Thymus (tissue), 11 donors: ENCODE measurements around the gene LHFPL3. TPM values are rescaled to one million over a fixed set of nuclear protein-coding genes. Genes with fewer than 3 reads are reported as not detected.

Source experiments
- DNase-seq, 9 donors: peaks; one replicate each; pipeline ENCODE4 v3.0.0-alpha.2; 2013; ENCODE audit warnings: low spot score in 9 of 9, low read depth in 6 of 9, missing footprints in 1 of 9
- H3K27ac ChIP-seq, 2 donors: one replicate each; pipeline ENCODE4 v1.5.1; 2013; ENCODE audit warnings: control low read depth in 1 of 2, low read depth in 1 of 2, low read length in 1 of 2, mild to moderate bottlenecking in 1 of 2, moderate library complexity in 1 of 2
- H3K27me3 ChIP-seq, 2 donors: one replicate each; pipeline ENCODE4 v1.5.1; 2013; ENCODE audit warnings: low read length in 1 of 2; ENCODE audit not compliant: control insufficient read depth in 2 of 2, insufficient read depth in 1 of 2
- H3K36me3 ChIP-seq, 2 donors: one replicate each; pipeline ENCODE4 v1.5.1; 2013; ENCODE audit warnings: low read length in 1 of 2, mild to moderate bottlenecking in 1 of 2, moderate library complexity in 1 of 2; ENCODE audit not compliant: control insufficient read depth in 2 of 2, insufficient read depth in 2 of 2
- H3K4me1 ChIP-seq, 2 donors: one replicate each; pipeline ENCODE4 v1.5.1; 2013; ENCODE audit warnings: low read length in 2 of 2; ENCODE audit not compliant: control insufficient read depth in 2 of 2, insufficient read depth in 2 of 2
- H3K4me3 ChIP-seq, 2 donors: one replicate each; pipeline ENCODE4 v1.5.1; 2013; ENCODE audit warnings: low read length in 2 of 2, control low read depth in 1 of 2, mild to moderate bottlenecking in 1 of 2
- H3K9me3 ChIP-seq, 2 donors: one replicate each; pipeline ENCODE4 v1.5.1; 2013; ENCODE audit warnings: low read length in 1 of 2, mild to moderate bottlenecking in 1 of 2; ENCODE audit not compliant: control insufficient read depth in 2 of 2, insufficient read depth in 1 of 2
- WGBS: extraction: QIAGEN DNeasy Blood & Tissue Kit; methylation state at CpG from one replicate; pipeline ENCODE4 v1.1.7; 2013; 5-methylcytosine and 5-hydroxymethylcytosine counted together
- polyA plus RNA-seq: library from polyadenylated mRNA; stranded (reverse); fragments of 200-250 nt; gene quantifications from one replicate; pipeline ENCODE4 v1.2.3, GENCODE V29; 2013
- total RNA-seq: library from RNA; stranded (reverse); fragments of 120-200 nt; gene quantifications from one replicate; pipeline ENCODE4 v1.2.4, GENCODE V29; 2013
- donor health status: healthy.

Gene LHFPL3
- total and polyA plus RNA-seq, 2 donors, result 0.05 to 0.14 TPM

- Histone ChIP-seq H3K27me3 (no peaks in the 10 kb centered on the region), H3K27ac (no peak overlapping the region), H3K36me3 (no peaks in the 10 kb centered on the region), H3K4me3 (no peak overlapping the region), H3K4me1 (peaks cover 17 to 33% of the 10 kb centered on the region in 2 donors), H3K9me3 (peaks cover 0 to 16% of the 10 kb centered on the region in 2 donors)
- no peak for DNase-seq
- 98% methylated on average over 43 of the region's 43 CpGs for whole genome bisulfite sequencing
Observed at GRCh38 chr7:104940023-104940710, 611.8 kb downstream of the LHFPL3 start.

- DNase-seq, result peak in 5 of 9 donors; percentile 46 to 79 (median 52)
- Histone ChIP-seq H3K9me3 (peaks cover 0 to 16% of the 10 kb centered on the region in 2 donors), H3K27me3 (no peaks in the 10 kb centered on the region), H3K36me3 (no peaks in the 10 kb centered on the region), H3K4me3 (peak overlapping the region in 1 of 2 donors; percentile 17), H3K27ac (peak overlapping the region; percentile 90 to 98), H3K4me1 (peaks cover 22 to 49% of the 10 kb centered on the region in 2 donors)
- 33% methylated on average over 12 of the region's 12 CpGs for WGBS
Observed at GRCh38 chr7:104943502-104944343, 615.3 kb downstream of the LHFPL3 start.

GRCh38 chr7:104945599-104945956 is 617.2 kb downstream of the LHFPL3 start:
- Histone ChIP-seq H3K4me1 (peaks cover 22 to 49% of the 10 kb centered on the region in 2 donors), H3K27ac (peak overlapping the region; percentile 90 to 98), H3K4me3 (no peak overlapping the region), H3K36me3 (no peaks in the 10 kb centered on the region), H3K27me3 (no peaks in the 10 kb centered on the region), H3K9me3 (peaks cover 0 to 7% of the 10 kb centered on the region in 2 donors)
- DNase-seq, result no peak

GRCh38 chr7:104946338-104946737 is 617.9 kb downstream of the LHFPL3 start:
- H3K27ac ChIP-seq, result no peak overlapping the region
- peaks cover 0 to 4% of the 10 kb centered on the region in 2 donors for H3K9me3 ChIP-seq
- 72% methylated on average over 2 of the region's 2 CpGs for WGBS
- H3K27me3 ChIP-seq, result no peaks in the 10 kb centered on the region
- DNase-seq, result no peak
- peaks cover 22 to 47% of the 10 kb centered on the region in 2 donors for H3K4me1 ChIP-seq
- H3K36me3 ChIP-seq, result no peaks in the 10 kb centered on the region
- H3K4me3 ChIP-seq, result no peak overlapping the region

- H3K27me3 ChIP-seq, result no peaks in the 10 kb centered on the region
- H3K27ac ChIP-seq, result peak overlapping the region in 1 of 2 donors; percentile 31
- H3K36me3 ChIP-seq, result no peaks in the 10 kb centered on the region
- 96% methylated on average over 5 of the region's 5 CpGs for WGBS
- H3K4me1 ChIP-seq, result peaks cover 7 to 18% of the 10 kb centered on the region in 2 donors
- DNase-seq, result no peak
- no peak overlapping the region for H3K4me3 ChIP-seq
- no peaks in the 10 kb centered on the region for H3K9me3 ChIP-seq
Observed at GRCh38 chr7:104950006-104950405, 621.6 kb downstream of the LHFPL3 start.

DNA sequence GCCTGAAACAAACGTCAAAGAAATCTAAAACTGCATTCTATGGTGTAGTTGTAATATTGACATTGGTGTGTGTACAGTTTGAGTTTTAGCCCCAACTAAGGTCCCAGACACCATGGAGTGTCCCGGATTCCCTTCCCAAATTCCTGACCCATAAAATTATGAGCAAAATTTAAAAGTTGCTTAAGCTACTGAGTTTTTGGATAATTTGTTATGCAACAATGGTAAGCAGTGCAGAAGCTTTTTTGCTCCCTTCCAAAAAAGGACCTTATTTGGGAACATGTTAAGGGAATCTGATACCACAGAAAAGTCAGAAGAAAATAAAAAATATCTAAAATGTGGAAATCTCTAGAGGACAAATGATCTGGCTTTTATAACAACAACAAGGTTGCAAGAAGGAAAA is 622.4 kb downstream of the LHFPL3 start:
- Histone ChIP-seq H3K27me3 (no peaks in the 10 kb centered on the region), H3K36me3 (no peaks in the 10 kb centered on the region), H3K9me3 (no peaks in the 10 kb centered on the region), H3K4me1 (peaks cover under 1 to 10% of the 10 kb centered on the region in 2 donors), H3K4me3 (no peak overlapping the region), H3K27ac (no peak overlapping the region)
- WGBS, result 91% methylated on average over 2 of the region's 2 CpGs
- no peak for DNase-seq

DNA sequence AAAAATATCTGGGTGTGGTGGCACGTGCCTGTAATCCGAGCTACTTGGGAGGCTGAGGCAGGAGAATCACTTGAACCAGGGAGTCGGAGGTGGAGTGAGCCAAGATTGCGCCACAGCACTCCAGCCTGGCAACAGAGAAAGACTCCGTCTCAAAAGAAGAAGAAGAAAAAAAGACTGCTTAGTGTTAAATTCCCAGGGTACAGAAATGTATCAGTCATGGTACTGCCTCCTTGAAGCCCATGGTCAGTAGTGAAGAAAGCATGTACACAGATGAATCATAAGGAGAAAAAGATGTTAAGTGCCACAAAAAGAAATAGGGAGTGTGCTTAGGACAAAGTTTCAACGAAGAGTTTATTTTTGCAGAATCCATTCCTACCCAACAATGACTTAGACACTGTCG is 623.1 kb downstream of the LHFPL3 start:
- Histone ChIP-seq H3K4me1 (peaks cover 0 to 2% of the 10 kb centered on the region in 2 donors), H3K9me3 (no peaks in the 10 kb centered on the region), H3K27me3 (no peaks in the 10 kb centered on the region), H3K4me3 (no peak overlapping the region), H3K36me3 (no peaks in the 10 kb centered on the region), H3K27ac (peak overlapping the region in 1 of 2 donors; percentile 5)
- 81% methylated on average over 7 of the region's 7 CpGs for WGBS
- DNase-seq, result no peak

DNA sequence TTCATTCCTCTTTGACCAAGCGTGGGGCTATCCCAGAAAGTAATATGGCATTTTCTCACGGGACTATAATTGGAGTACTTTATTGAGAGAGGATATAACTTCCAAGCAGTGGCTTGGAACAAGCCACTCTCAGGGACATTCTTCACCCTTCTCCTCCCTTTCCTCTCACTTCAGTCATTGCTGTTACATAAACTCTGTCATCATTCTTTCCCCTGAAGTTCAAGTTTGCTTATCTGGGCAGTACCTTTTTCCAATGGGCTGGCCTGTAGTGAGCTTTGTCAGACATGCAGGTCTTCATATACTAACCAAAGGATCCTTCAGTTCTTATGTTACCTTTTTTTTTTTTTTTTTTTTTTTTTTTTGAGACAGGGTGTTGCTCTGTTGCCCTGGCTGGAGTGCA is 626.9 kb downstream of the LHFPL3 start:
- Histone ChIP-seq H3K27ac (no peak overlapping the region), H3K4me1 (peaks cover 0 to 6% of the 10 kb centered on the region in 2 donors), H3K36me3 (no peaks in the 10 kb centered on the region), H3K27me3 (no peaks in the 10 kb centered on the region), H3K4me3 (no peak overlapping the region), H3K9me3 (no peaks in the 10 kb centered on the region)
- no peak for DNase-seq
- 96% methylated on average over 2 of the region's 2 CpGs for WGBS
